GM20000 (cell line): Measurements from ENCODE around the gene CASP9.
A peak's percentile ranks its signal among the peaks of the same experiment; 100 is the strongest.

Source experiments
- DNase-seq: peaks from one replicate; pipeline ENCODE4 v3.0.0; 2012; ENCODE audit warnings: low spot score
- CTCF ChIP-seq: IDR thresholded peaks from 2 replicates; pipeline ENCODE4 v1.5.1; 2012; ENCODE audit warnings: mild to moderate bottlenecking, control low read depth; ENCODE audit errors: extremely low read depth, missing control alignments

Gene CASP9

GRCh38 chr1:15541231-15541792 is 17.3 kb upstream of the CASP9 start:
- no peak for TF ChIP-seq CTCF

GRCh38 chr1:15540186-15540585 is 16.2 kb upstream of the CASP9 start:
- TF ChIP-seq CTCF: no peak
- DNase-seq: no peak

More at GRCh38 chr1:15541231-15541792, 17.3 kb upstream of the CASP9 start:
- DNase-seq: no peak

- TF ChIP-seq CTCF: no peak
- DNase-seq: no peak
Measured at GRCh38 chr1:15538771-15539170, 14.8 kb upstream of the CASP9 start.

GRCh38 chr1:15531682-15532081 is 7.7 kb upstream of the CASP9 start:
- no peak for DNase-seq
- TF ChIP-seq CTCF: no peak

- TF ChIP-seq CTCF: no peak
- DNase-seq: no peak
Measured at GRCh38 chr1:15531003-15531402, 7.0 kb upstream of the CASP9 start.

GRCh38 chr1:15526490-15527339 is 2.7 kb upstream of the CASP9 start, which contains the start of gene DNAJC16:
Gene DNAJC16 (plus strand): TSS chr1:15526848. CDS start chr1:15529106, 2,258 bp downstream.
- DNase-seq: peak; percentile 89
- TF ChIP-seq CTCF: peak; percentile 8

GRCh38 chr1:15526021-15526489 is 2.0 kb upstream of the CASP9 start:
- no peak for TF ChIP-seq CTCF
- no peak for DNase-seq
